KMS-11 (cell line): ENCODE results near the gene AANAT.

ENCODE experiments used
- H2AFZ ChIP-seq: fragments of 200-600 bp; sonication (generic); 2 replicates; pipeline ENCODE4 v1.6.1; 2016; ENCODE audit warnings: antibody characterized with exemption, mixed run types, low read depth
- H3K27ac ChIP-seq: fragments of 200-600 bp; sonication (generic); 2 replicates; pipeline ENCODE4 v1.6.1; 2016; ENCODE audit warnings: mild to moderate bottlenecking, mixed run types
- H3K27me3 ChIP-seq: fragments of 200-600 bp; sonication (generic); 2 replicates; pipeline ENCODE4 v1.6.1; 2017; ENCODE audit warnings: mild to moderate bottlenecking, low read depth, mixed run types, moderate library complexity; ENCODE audit not compliant: insufficient read depth
- H3K36me3 ChIP-seq: fragments of 200-600 bp; sonication (generic); 2 replicates; pipeline ENCODE4 v1.6.1; 2017; ENCODE audit warnings: mild to moderate bottlenecking, mixed run types; ENCODE audit not compliant: insufficient read depth
- H3K4me1 ChIP-seq: fragments of 200-600 bp; sonication (generic); 2 replicates; pipeline ENCODE4 v1.6.1; 2016; ENCODE audit warnings: mild to moderate bottlenecking, low read depth, mixed run types; ENCODE audit not compliant: poor library complexity, severe bottlenecking
- H3K4me2 ChIP-seq: fragments of 200-600 bp; sonication (generic); 2 replicates; pipeline ENCODE4 v1.7.0; 2016; ENCODE audit warnings: mild to moderate bottlenecking, mixed run types
- H3K4me3 ChIP-seq: fragments of 200-600 bp; sonication (generic); IDR thresholded peaks from 2 replicates; pipeline ENCODE4 v1.6.1; 2017; ENCODE audit warnings: low read depth, low read length, mixed read lengths; ENCODE audit not compliant: insufficient read depth
- H3K79me2 ChIP-seq: fragments of 200-600 bp; sonication (generic); 2 replicates; pipeline ENCODE4 v1.6.1; 2016; ENCODE audit warnings: low read depth, mixed run types; ENCODE audit not compliant: insufficient read depth
- H3K9ac ChIP-seq: fragments of 200-600 bp; sonication (generic); 2 replicates; pipeline ENCODE4 v1.6.1; 2016; ENCODE audit warnings: mild to moderate bottlenecking, mixed run types
- H4K20me1 ChIP-seq: fragments of 200-600 bp; sonication (generic); 2 replicates; pipeline ENCODE4 v1.6.1; 2016; ENCODE audit warnings: mild to moderate bottlenecking, mixed run types; ENCODE audit not compliant: insufficient read depth
- TF ChIP-seq, protein P1 (sequence below): fragments of 200-600 bp; sonication (generic); conservative IDR thresholded peaks from 2 replicates; pipeline ENCODE4 v1.6.1; 2017; ENCODE audit warnings: low read depth, mild to moderate bottlenecking, antibody characterized with exemption, low read length, moderate library complexity, mixed read lengths

AANAT gene

DNA sequence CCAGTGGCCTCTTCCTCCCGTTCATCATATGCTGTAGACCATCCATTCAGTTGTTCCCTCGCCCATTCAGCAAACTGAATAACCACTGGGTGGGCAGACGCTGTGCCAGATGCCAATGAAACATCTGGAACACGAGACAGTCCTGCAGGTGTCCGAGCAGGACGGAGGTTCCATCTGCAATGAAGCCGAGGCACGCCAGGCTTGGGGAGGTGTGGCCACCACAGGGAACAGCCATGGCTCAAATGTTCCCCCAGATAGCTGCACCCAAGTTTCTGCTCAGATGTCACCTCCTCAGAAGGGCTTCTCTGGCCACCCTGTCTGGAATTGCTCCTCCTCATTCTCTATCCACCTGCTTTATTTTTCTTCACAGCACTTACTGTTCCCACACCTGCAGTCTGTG, 45.0 kb upstream of the AANAT start:
- Histone ChIP-seq H3K4me2 (no peak overlapping the region), H3K4me3 (no peak overlapping the region), H3K4me1 (peaks cover 27% of the 10 kb centered on the region), H3K27me3 (no peaks in the 10 kb centered on the region), H3K27ac (no peak overlapping the region), H3K36me3 (no peaks in the 10 kb centered on the region), H4K20me1 (no peaks in the 10 kb centered on the region), H3K79me2 (peaks cover 25% of the 10 kb centered on the region; the same call in 1 of the 2 replicates), H2AFZ (no peak overlapping the region), H3K9ac (no peak overlapping the region)
- TF ChIP-seq, protein P1, sequence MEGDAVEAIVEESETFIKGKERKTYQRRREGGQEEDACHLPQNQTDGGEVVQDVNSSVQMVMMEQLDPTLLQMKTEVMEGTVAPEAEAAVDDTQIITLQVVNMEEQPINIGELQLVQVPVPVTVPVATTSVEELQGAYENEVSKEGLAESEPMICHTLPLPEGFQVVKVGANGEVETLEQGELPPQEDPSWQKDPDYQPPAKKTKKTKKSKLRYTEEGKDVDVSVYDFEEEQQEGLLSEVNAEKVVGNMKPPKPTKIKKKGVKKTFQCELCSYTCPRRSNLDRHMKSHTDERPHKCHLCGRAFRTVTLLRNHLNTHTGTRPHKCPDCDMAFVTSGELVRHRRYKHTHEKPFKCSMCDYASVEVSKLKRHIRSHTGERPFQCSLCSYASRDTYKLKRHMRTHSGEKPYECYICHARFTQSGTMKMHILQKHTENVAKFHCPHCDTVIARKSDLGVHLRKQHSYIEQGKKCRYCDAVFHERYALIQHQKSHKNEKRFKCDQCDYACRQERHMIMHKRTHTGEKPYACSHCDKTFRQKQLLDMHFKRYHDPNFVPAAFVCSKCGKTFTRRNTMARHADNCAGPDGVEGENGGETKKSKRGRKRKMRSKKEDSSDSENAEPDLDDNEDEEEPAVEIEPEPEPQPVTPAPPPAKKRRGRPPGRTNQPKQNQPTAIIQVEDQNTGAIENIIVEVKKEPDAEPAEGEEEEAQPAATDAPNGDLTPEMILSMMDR: no peak

DNA sequence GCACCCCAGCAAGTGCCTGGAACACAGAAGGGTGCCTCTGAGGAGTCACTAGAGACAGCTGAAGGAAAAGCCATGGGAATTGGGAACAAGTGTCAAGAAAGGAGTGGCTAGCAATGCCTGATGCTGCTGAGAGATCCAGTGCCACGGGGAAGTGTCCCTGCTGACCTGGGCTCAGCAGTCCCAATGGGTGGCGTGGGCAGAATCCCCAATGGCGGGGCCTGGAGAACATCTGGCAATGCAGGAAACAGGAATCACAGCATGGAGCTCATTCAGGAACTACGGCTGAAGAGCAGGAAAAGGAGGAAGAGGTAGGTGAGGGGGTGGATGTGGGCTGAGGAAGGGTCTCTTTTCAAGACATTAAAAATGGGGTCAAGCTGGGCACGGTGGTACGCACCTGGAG, 44.5 kb upstream of the AANAT start:
- Histone ChIP-seq H3K4me1 (peaks cover 27% of the 10 kb centered on the region), H3K9ac (no peak overlapping the region), H4K20me1 (no peaks in the 10 kb centered on the region), H3K27me3 (no peaks in the 10 kb centered on the region), H3K36me3 (no peaks in the 10 kb centered on the region), H3K27ac (no peak overlapping the region), H2AFZ (no peak overlapping the region), H3K4me2 (no peak overlapping the region), H3K4me3 (no peak overlapping the region), H3K79me2 (peaks cover 25% of the 10 kb centered on the region; the same call in 1 of the 2 replicates)
- TF ChIP-seq, protein P1: no peak

DNA sequence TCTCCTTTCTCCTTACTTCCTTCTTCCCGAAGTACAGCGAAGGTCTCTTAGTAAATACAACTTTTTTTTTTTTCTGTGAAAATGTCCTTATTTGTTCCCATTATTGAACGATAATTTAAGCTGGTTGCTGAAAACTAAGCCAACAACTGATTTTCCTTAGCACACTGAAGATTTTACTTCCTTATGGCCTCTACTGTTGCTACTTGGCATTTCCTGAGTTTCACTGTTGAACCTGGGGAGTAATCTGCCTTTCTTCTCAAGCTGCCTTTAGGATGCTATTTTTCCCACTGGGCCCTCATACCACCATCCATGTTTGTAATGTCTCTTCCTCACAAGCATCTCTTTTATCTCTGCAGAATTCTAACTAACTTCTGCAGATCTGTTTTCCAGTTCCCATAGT, 40.5 kb upstream of the AANAT start:
- Histone ChIP-seq H3K79me2 (peaks cover 37% of the 10 kb centered on the region; the same call in 1 of the 2 replicates), H3K4me2 (no peak overlapping the region), H4K20me1 (no peaks in the 10 kb centered on the region; the same call in 1 of the 2 replicates), H3K9ac (no peak overlapping the region), H3K4me3 (no peak overlapping the region), H3K27me3 (no peaks in the 10 kb centered on the region), H3K36me3 (no peaks in the 10 kb centered on the region), H3K4me1 (no peaks in the 10 kb centered on the region), H2AFZ (no peak overlapping the region), H3K27ac (no peak overlapping the region)
- TF ChIP-seq, protein P1: no peak

DNA sequence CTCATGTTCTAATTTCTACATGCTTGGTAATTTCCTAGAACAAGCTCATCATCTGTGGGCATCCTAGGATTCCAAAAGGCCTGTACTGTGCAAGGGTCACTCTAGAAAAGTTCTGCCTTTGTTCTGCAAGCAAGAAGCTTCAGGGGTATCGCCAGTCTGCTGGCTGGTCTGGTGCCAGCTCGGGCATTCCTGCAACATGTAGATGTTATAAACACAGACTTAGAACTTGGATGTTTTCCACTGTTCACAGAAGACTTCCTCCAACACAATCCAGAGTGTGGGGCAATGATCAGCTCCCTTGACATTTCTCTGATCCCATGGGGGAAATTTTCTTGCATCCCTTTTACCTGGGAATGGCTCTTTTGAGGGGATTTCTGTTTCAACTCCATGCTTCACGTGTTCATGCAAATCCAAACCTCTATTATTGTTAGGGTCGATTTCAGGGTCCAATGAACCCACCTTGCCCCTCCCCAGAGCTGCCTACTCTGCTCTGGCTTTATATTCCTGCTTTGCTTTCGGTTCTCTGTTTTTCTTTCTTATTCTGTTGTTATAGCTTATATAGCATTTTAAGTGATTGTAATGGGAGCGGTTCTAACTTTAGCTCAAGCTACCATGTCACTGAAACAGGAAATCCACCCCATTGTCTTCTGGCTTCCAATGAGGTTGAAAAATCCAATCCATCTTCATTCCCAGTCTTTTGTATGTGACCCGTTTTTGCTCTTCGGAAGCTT, 39.7 kb upstream of the AANAT start:
- H3K27me3 ChIP-seq: no peaks in the 10 kb centered on the region
- H3K4me1 ChIP-seq: no peaks in the 10 kb centered on the region
- peaks cover 44% of the 10 kb centered on the region; the same call in 1 of the 2 replicates for H3K79me2 ChIP-seq
- H4K20me1 ChIP-seq: no peaks in the 10 kb centered on the region; the same call in 1 of the 2 replicates
- H3K9ac ChIP-seq: no peak overlapping the region
- no peak overlapping the region for H3K4me3 ChIP-seq
- H3K27ac ChIP-seq: no peak overlapping the region
- H3K4me2 ChIP-seq: no peak overlapping the region
- TF ChIP-seq, protein P1: no peak
- no peaks in the 10 kb centered on the region for H3K36me3 ChIP-seq
- no peak overlapping the region for H2AFZ ChIP-seq
